ENCODE results near the gene ADGRL4. TPM values are rescaled to one million over a fixed set of nuclear protein-coding genes. Genes with fewer than 3 reads are reported as not detected.

The ADGRL4 gene
- total and polyA plus RNA-seq, 4 experiments from 2014 or later = not detected

DNA sequence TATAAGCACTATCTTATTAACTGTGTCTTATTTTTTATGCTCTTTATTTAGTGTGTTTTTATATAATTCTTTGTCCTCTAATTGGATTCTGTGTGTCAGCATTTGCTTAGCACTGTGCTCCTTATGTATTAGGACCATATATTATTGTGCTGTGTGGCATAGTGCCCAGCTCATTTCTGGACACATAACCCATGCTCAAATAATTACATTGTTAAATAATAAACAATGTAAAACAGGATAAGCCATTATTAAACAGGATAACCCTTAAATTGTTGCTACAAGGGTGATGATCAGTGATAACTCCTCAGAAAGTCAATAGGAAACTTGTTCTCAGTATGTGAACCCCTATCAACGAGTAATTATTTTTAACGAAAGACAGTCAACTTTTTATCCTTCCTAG is 150.4 kb downstream of the ADGRL4 start:
- Histone ChIP-seq H3K27me3 (ENCODE audit: insufficient read depth, low read length) (no peaks in the 10 kb centered on the region), H3K9me3 (ENCODE audit: control insufficient read depth in 1 of 2, low read length in 2 of 2) (no peaks in the 10 kb centered on the region), H3K4me3 (ENCODE audit: low read length in 2 of 2) (no peak overlapping the region), H3K36me3 (ENCODE audit: insufficient read depth, low read length) (no peaks in the 10 kb centered on the region), H3K27ac (ENCODE audit: low read depth, low read length) (no peak overlapping the region), H3K4me1 (ENCODE audit: insufficient read depth, low read length) (no peaks in the 10 kb centered on the region)
- ChIA-PET POLR2A (ENCODE audit: partially characterized antibody) (no interaction called here), CTCF (ENCODE audit: partially characterized antibody) (no interaction called here)
- H3K4me1 Mint-ChIP-seq = no peaks in the 10 kb centered on the region
- H3K27ac Mint-ChIP-seq = no peak overlapping the region
- peaks cover 0 to 7% (median 3%) of the 10 kb centered on the region in 8 donors for H3K9me3 Mint-ChIP-seq
- no peak for DNase-seq
- peaks cover 0 to 3% of the 10 kb centered on the region in 2 donors for H3K27me3 Mint-ChIP-seq
- no peak overlapping the region for H3K4me3 Mint-ChIP-seq
- no peaks in the 10 kb centered on the region for H3K36me3 Mint-ChIP-seq
- intact Hi-C loops (cut with micrococcal nuclease) = no loop called here

DNA sequence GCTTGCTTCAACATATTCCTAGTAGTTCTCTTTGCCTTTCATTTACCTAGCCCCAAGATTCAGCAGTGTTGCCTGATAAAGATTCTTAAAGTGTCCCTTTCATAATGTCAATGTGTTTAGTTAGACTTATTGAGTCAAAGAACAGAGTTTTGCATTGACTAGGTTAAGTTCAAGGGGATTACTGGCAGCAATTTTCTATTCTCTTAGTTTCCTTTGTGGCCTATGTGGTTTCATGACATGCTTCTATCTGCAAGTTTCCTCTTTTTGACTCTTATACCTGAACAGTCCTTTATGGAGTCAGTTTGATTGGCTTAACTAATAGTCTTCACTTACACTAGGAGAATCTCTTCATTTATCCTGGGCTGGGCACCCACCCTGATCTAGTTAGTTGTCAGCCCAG is 151.3 kb downstream of the ADGRL4 start:
- Histone ChIP-seq H3K4me3 (ENCODE audit: low read length in 2 of 2) (no peak overlapping the region), H3K9me3 (ENCODE audit: control insufficient read depth in 1 of 2, low read length in 2 of 2) (no peaks in the 10 kb centered on the region), H3K27me3 (ENCODE audit: insufficient read depth, low read length) (no peaks in the 10 kb centered on the region), H3K27ac (ENCODE audit: low read depth, low read length) (no peak overlapping the region), H3K36me3 (ENCODE audit: insufficient read depth, low read length) (no peaks in the 10 kb centered on the region), H3K4me1 (ENCODE audit: insufficient read depth, low read length) (no peaks in the 10 kb centered on the region)
- DNase-seq = no peak
- Mint-ChIP-seq H3K4me3 (no peak overlapping the region), H3K36me3 (no peaks in the 10 kb centered on the region), H3K27ac (no peak overlapping the region), H3K9me3 (peaks cover 0 to 7% (median 3%) of the 10 kb centered on the region in 8 donors), H3K27me3 (peaks cover 0 to 3% of the 10 kb centered on the region in 2 donors), H3K4me1 (no peaks in the 10 kb centered on the region)
- POLR2A ChIA-PET (ENCODE audit: partially characterized antibody) = no interaction called here
- intact Hi-C loops (cut with micrococcal nuclease) = no loop called here
- CTCF ChIA-PET (ENCODE audit: partially characterized antibody) = no interaction called here

DNA sequence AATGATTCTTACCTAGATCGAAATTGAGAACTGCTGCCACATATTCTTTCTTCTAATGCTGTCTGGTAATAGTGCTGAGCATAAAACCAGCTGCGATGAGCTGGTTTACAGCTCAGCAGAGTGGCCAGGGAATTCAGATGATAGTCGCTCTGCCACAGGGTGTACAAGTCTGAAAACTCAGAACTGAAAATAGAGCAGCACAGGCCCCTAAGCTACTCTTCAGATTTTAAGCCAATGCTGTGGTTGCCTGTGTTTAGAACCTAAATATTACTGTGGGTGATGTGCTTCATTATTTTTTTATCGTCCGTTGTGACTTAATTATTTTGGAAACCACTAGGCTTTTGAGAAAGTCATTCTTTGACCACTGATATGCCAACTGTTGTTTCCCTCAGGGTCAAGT is 152.0 kb downstream of the ADGRL4 start:
- H3K9me3 ChIP-seq (ENCODE audit: control insufficient read depth in 1 of 2, low read length in 2 of 2) = no peaks in the 10 kb centered on the region
- no peaks in the 10 kb centered on the region for H3K27me3 ChIP-seq (ENCODE audit: insufficient read depth, low read length)
- H3K36me3 Mint-ChIP-seq = no peaks in the 10 kb centered on the region
- ChIA-PET CTCF (ENCODE audit: partially characterized antibody) (interaction anchor here (1.0 kb wide), 1 partner anchor 29 kb away, joined by 3 read pairs; no protein-coding TSS in a partner anchor), POLR2A (ENCODE audit: partially characterized antibody) (no interaction called here)
- no peaks in the 10 kb centered on the region for H3K4me1 ChIP-seq (ENCODE audit: insufficient read depth, low read length)
- intact Hi-C loops (cut with micrococcal nuclease) = no loop called here
- H3K27me3 Mint-ChIP-seq = peaks cover 0 to 3% of the 10 kb centered on the region in 2 donors
- no peak overlapping the region for H3K4me3 ChIP-seq (ENCODE audit: low read length in 2 of 2)
- no peaks in the 10 kb centered on the region for H3K4me1 Mint-ChIP-seq
- no peak overlapping the region for H3K4me3 Mint-ChIP-seq
- peaks cover 0 to 7% (median 3%) of the 10 kb centered on the region in 8 donors for H3K9me3 Mint-ChIP-seq
- DNase-seq = no peak
- H3K27ac ChIP-seq (ENCODE audit: low read depth, low read length) = no peak overlapping the region
- H3K27ac Mint-ChIP-seq = no peak overlapping the region
- no peaks in the 10 kb centered on the region for H3K36me3 ChIP-seq (ENCODE audit: insufficient read depth, low read length)

GRCh38 chr1:78843546-78843945 is 163.0 kb downstream of the ADGRL4 start:
- H3K27me3 Mint-ChIP-seq = no peaks in the 10 kb centered on the region
- DNase-seq = no peak
- Histone ChIP-seq H3K27me3 (ENCODE audit: insufficient read depth, low read length) (no peaks in the 10 kb centered on the region), H3K27ac (ENCODE audit: low read depth, low read length) (no peak overlapping the region), H3K36me3 (ENCODE audit: insufficient read depth, low read length) (no peaks in the 10 kb centered on the region), H3K4me3 (ENCODE audit: low read length in 2 of 2) (no peak overlapping the region), H3K9me3 (ENCODE audit: control insufficient read depth in 1 of 2, low read length in 2 of 2) (no peaks in the 10 kb centered on the region), H3K4me1 (ENCODE audit: insufficient read depth, low read length) (no peaks in the 10 kb centered on the region)
- POLR2A ChIA-PET (ENCODE audit: partially characterized antibody) = no interaction called here
- intact Hi-C loops (cut with micrococcal nuclease) = no loop called here
- H3K27ac Mint-ChIP-seq = no peak overlapping the region
- H3K9me3 Mint-ChIP-seq = no peaks in the 10 kb centered on the region
- H3K4me3 Mint-ChIP-seq = no peak overlapping the region
- H3K4me1 Mint-ChIP-seq = peaks cover 0 to 3% (median under 1%) of the 10 kb centered on the region in 4 donors
- no peaks in the 10 kb centered on the region for H3K36me3 Mint-ChIP-seq
- CTCF ChIA-PET (ENCODE audit: partially characterized antibody) = no interaction called here

DNA sequence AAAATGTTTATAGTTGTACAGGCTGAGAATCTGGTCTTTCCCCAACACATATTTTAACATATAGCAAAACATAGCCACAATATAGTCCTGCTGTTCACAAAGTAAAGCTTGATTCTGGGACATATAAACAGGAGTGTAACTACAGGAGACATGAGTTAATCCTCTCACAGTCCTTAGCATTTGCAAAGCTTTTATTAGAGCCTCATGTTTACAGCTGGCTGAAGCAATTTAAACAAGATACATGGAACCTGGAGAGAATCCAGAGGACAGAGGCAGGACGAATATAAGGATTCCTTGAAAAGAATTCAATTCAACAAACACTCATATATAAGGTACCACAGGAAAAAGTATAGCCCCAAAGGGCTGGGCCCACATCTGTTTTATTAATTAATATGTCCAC is 163.4 kb downstream of the ADGRL4 start:
- CTCF ChIA-PET (ENCODE audit: partially characterized antibody) = no interaction called here
- no peaks in the 10 kb centered on the region for H3K9me3 ChIP-seq (ENCODE audit: control insufficient read depth in 1 of 2, low read length in 2 of 2)
- no peaks in the 10 kb centered on the region for H3K36me3 ChIP-seq (ENCODE audit: insufficient read depth, low read length)
- H3K27me3 ChIP-seq (ENCODE audit: insufficient read depth, low read length) = no peaks in the 10 kb centered on the region
- Mint-ChIP-seq H3K4me3 (no peak overlapping the region), H3K9me3 (no peaks in the 10 kb centered on the region), H3K4me1 (peaks cover 0 to 3% (median under 1%) of the 10 kb centered on the region in 4 donors), H3K27ac (no peak overlapping the region), H3K27me3 (no peaks in the 10 kb centered on the region), H3K36me3 (no peaks in the 10 kb centered on the region)
- POLR2A ChIA-PET (ENCODE audit: partially characterized antibody) = no interaction called here
- H3K4me1 ChIP-seq (ENCODE audit: insufficient read depth, low read length) = no peaks in the 10 kb centered on the region
- DNase-seq = no peak
- H3K27ac ChIP-seq (ENCODE audit: low read depth, low read length) = no peak overlapping the region
- intact Hi-C loops (cut with micrococcal nuclease) = no loop called here
- no peak overlapping the region for H3K4me3 ChIP-seq (ENCODE audit: low read length in 2 of 2)

GRCh38 chr1:78840453-78841271 is 165.9 kb downstream of the ADGRL4 start:
- no peaks in the 10 kb centered on the region for H3K36me3 ChIP-seq (ENCODE audit: insufficient read depth, low read length)
- ChIA-PET POLR2A (ENCODE audit: partially characterized antibody) (no interaction called here), CTCF (ENCODE audit: partially characterized antibody) (interaction anchor here (1.2 to 2.8 kb wide), 3 partner anchors 13 to 512 kb away, joined by 3 to 11 read pairs (median 3); no protein-coding TSS in a partner anchor)
- H3K4me1 Mint-ChIP-seq = peaks cover 6 to 15% (median 13%) of the 10 kb centered on the region in 4 donors
- no peak overlapping the region for H3K4me3 Mint-ChIP-seq
- peak overlapping the region in 1 of 7 donors; percentile 54 for H3K27ac Mint-ChIP-seq
- H3K36me3 Mint-ChIP-seq = no peaks in the 10 kb centered on the region
- no peak overlapping the region for H3K27ac ChIP-seq (ENCODE audit: low read depth, low read length)
- H3K4me1 ChIP-seq (ENCODE audit: insufficient read depth, low read length) = peaks cover 7% of the 10 kb centered on the region
- no peaks in the 10 kb centered on the region for H3K9me3 ChIP-seq (ENCODE audit: control insufficient read depth in 1 of 2, low read length in 2 of 2)
- H3K27me3 ChIP-seq (ENCODE audit: insufficient read depth, low read length) = no peaks in the 10 kb centered on the region
- no peak for DNase-seq
- intact Hi-C loops (cut with micrococcal nuclease) = no loop called here
- H3K9me3 Mint-ChIP-seq = no peaks in the 10 kb centered on the region
- H3K27me3 Mint-ChIP-seq = no peaks in the 10 kb centered on the region
- H3K4me3 ChIP-seq (ENCODE audit: low read length in 2 of 2) = no peak overlapping the region
